ENCODE data around the gene KLHL6. TPM values are rescaled to one million over a fixed set of nuclear protein-coding genes. Genes with fewer than 3 reads are reported as not detected.

The KLHL6 gene
- total and polyA plus RNA-seq, 10 of the 15 experiments (the other 5 are each of a cell fraction or from before 2014, with no cell fraction given): 4.0 to 91.8 (median 24.4) TPM

GRCh38 chr3:183491923-183492848 lies 63.3 kb downstream of the KLHL6 start:
- H3K9ac ChIP-seq (ENCODE audit: control insufficient read depth, insufficient read depth, low read length): no peak overlapping the region
- SMC1A ChIA-PET (ENCODE audit: uncharacterized antibody, unreplicated experiment): no interaction called here
- peaks cover 0 to 18% of the 10 kb centered on the region in 2 experiments; a peak in 2 of 4 replicates for H3K36me3 ChIP-seq (ENCODE audit: control insufficient read depth in 2 of 2, insufficient read depth in 2 of 2, low read length in 1 of 2)
- no peaks in the 10 kb centered on the region for H4K20me1 ChIP-seq (ENCODE audit: control insufficient read depth, insufficient read depth)
- no peak overlapping the region for H2AFZ ChIP-seq (ENCODE audit: control insufficient read depth, low read depth, low read length)
- H3K9me3 ChIP-seq (replicated peaks; ENCODE audit: control insufficient read depth, insufficient read depth, low read length): no peaks in the 10 kb centered on the region; the same call in 2 of the 3 replicates
- RAD21 ChIA-PET (ENCODE audit: unreplicated experiment): interaction anchor here (0.9 kb wide), 1 partner anchor 12 kb away, joined by 3 read pairs; no protein-coding TSS in a partner anchor
- POLR2A ChIA-PET: interaction anchor here (0.5 to 0.9 kb wide), 2 partner anchors 12 to 130 kb away, joined by 4 read pairs; no protein-coding TSS in a partner anchor
- no peak for TF ChIP-seq E4F1 (IDR thresholded peaks at IDR 0.05; ENCODE audit: borderline replicate concordance, partially characterized antibody)
- TF ChIP-seq SMARCA5 (IDR thresholded peaks at IDR 0.05): no peak
- TF ChIP-seq BCL11A (IDR thresholded peaks at IDR 0.05; ENCODE audit: low read depth, low read length): no peak
- no peak for TF ChIP-seq SREBF1 (IDR thresholded peaks at IDR 0.05; ENCODE audit: low read length)
- no peak for TF ChIP-seq MTA3 (IDR thresholded peaks at IDR 0.05; ENCODE audit: borderline replicate concordance, low read length)
- TF ChIP-seq CBX3 (IDR thresholded peaks at IDR 0.05; ENCODE audit: borderline replicate concordance, low read depth): no peak
- TF ChIP-seq ATF3 (IDR thresholded peaks at IDR 0.05; ENCODE audit: borderline replicate concordance, extremely low read depth, low read depth, low read length): no peak
- TF ChIP-seq KDM1A (IDR thresholded peaks at IDR 0.05; ENCODE audit: borderline replicate concordance): no peak
- H3K27me3 ChIP-seq (replicated peaks in 1 of 2; ENCODE audit: control insufficient read depth in 2 of 2, insufficient read depth in 2 of 2, low read length in 1 of 2): no peaks in the 10 kb centered on the region
- H3K79me2 ChIP-seq (ENCODE audit: control insufficient read depth, insufficient read depth, low read length): no peaks in the 10 kb centered on the region
- no peak overlapping the region for H3K4me3 ChIP-seq
- H3K4me1 ChIP-seq (ENCODE audit: control insufficient read depth, insufficient read depth, low read length): no peaks in the 10 kb centered on the region
- ATAC-seq (no peak), FAIRE-seq (no peak), DNase-seq (ENCODE audit: low read depth, low spot score) (no peak)
- BruUV-seq (replicated peaks): no TSS peak
- CTCF ChIA-PET: interaction anchor here (1.4 kb wide), 1 partner anchor 23 kb away, joined by 4 read pairs; no protein-coding TSS in a partner anchor
- intact Hi-C loops (cut with micrococcal nuclease; ENCODE audit: unreplicated experiment): no loop called here
- no peak overlapping the region for H3K27ac ChIP-seq (ENCODE audit: control insufficient read depth, insufficient read depth)
- H3K4me2 ChIP-seq (ENCODE audit: control insufficient read depth, insufficient read depth): no peak overlapping the region
- 88% methylated on average over 45 of the region's 45 CpGs for WGBS (ENCODE audit: insufficient coverage, insufficient replicate concordance, low lambda C conversion rate, missing lambda C conversion rate)
- in situ Hi-C loops (cut with MboI): no loop called here
